ENCODE results near the gene PRKAG2. TPM values are rescaled to one million over a fixed set of nuclear protein-coding genes. Genes with fewer than 3 reads are reported as not detected.
"Not testable (repeated sequence)": the region's sequence is repeated elsewhere in the genome, so short reads cannot be mapped to it uniquely, and the experiment has no call there.

The PRKAG2 gene
- polyA plus RNA-seq, 1 donor: 14.2 TPM

DNA sequence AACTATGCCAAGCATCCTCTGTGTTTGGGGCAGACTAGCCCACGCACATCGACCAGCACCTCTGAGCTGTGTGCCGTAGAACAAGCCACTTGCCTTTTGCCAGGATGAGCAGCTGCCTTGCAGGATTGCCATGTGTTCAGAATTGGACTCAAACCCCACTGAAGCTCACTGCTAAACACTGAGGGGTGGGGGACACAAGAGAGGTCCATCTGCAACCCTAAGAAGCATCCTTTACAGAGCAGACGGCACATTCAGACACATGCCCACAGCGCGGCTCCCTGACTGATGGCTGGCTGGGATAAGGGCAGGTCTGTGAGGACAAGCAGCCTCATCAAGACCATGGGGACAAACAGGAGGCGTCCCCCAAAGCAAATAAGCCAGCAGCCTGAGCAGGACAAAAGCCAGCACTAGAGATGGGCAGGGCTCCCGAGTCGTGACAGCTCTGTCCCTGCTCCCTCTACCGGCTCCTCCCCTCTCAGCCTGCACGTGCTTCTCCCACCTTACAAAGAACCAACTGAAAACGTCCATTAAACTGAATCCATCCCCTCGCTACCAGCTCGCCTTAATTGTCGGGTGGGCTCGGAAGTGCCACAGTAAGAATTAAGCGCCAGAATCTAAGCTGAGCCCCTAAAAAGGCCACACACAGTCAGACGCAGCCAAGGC lies 114.2 kb downstream of the PRKAG2 start:
- no peak for DNase-seq

- DNase-seq: no peak
Measured at GRCh38 chr7:151761957-151762356, 115.0 kb downstream of the PRKAG2 start.

GRCh38 chr7:151761231-151761630 lies 115.7 kb downstream of the PRKAG2 start:
- no peak for DNase-seq

DNA sequence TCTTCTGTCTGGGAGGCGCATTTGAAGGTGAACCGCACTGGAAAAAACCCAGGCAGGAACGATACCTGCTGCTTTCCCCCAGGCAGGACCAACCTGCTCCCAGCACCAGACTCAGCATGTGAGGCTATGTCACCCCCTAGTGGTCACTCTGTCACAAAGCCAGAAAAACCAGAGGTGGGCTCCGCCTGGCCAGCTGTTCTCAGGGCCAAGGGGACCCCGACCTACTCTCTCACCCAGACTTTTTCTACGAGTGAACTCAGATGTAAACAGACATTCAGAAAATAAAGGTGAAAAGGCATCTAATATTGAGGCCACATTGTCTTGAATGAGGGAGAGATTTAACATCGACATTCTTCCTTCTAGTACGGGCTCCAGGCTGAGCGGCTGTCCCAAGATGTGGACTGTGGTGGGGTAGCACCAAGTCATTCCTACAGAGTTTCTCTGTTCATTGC lies 117.3 kb downstream of the PRKAG2 start:
- DNase-seq: peak; percentile 62

DNA sequence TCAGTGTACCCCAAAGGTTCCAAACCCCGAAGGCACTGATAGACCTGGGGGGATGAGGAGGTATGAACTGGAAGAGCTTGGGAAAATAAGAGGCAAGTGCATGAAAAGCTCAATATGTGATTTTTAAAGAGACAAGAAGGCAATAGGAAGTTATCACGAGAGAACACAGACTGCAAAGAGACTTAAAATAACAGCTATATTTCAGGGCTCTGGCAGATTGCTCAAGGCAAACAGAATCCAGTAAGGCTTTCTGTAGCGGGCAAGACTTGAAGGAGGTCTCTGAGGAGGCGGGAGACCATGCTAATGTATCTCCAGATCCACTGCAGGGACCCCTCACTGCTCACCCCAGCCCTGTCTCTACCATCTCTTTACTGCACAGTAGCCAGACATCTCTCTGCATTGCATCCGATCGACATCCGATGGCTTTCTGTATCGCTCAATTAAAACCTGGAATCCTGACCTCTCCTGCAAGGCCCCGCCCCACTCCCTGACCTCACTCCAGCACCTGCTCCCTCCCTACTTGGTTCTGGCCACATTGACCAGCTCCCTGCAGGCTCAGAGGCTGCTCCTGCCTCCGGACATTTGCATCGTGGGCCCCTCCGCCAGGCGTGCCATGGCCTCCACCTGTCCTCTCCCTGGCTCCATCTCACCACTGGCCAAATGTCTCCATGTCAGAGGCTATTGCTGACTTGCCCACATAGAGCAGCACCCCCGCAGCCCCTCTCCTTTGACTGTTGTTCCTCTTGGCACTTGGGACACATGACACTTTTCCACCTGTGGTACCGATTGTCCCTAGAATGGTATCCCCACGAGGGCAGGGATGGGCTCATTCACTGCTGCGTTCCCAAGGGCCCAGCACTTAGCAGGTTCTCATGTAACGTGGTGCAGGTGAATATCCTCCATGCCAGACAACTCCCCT lies 118.0 kb downstream of the PRKAG2 start:
- DNase-seq: no peak

GRCh38 chr7:151757274-151757673 lies 119.6 kb downstream of the PRKAG2 start:
- no peak for DNase-seq

DNA sequence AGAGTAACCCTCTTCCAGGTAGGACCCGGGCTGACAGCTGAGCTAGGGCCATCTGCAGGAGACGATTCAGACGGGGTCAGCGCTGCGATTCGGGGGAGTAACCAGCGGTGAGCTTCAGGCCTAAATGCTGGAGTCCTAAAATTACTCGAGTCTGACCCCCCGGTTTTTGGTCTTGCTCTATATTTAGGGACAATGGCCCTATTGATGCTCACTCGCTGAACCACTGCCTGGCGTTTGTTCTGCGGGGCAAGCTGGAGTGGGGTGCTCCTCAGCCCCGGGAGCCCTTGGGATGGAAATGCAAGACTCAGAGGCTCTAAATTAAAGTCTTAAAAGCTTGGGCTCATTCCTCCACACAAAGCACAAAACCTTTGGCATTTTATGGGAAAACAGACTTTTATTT lies 120.0 kb downstream of the PRKAG2 start:
- no peak for DNase-seq

DNA sequence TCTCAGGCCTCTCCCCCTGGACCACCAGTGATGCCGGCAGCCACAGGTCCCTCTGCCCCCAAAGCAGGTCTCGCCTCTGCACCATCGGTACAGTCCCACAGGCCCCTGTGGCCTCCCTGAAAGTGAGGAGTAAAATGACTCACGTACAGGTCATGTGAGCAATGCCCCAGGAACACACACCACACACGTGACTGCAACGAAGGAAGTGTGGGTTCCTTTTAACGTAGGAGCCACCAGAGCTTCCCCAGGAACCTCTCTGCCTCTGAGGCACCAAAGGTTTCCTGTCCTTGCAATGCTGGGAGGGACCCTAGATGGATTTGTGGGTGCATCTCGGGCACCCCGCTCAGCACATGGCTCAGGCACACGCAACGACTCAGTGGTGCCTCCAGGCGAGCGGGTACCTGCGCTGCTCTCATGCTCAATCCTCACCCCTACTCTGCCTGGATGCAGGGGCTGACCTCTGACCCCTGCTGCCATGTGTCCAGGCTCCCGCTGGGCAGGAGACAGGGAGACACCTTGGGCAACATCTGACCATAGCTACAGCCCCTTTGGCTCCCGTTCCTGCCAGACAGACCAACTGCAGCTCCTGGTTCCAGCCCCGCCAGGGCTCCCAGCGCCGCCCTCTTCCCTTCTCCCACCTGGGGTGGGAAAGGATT lies 120.7 kb downstream of the PRKAG2 start:
- no peak for DNase-seq

DNA sequence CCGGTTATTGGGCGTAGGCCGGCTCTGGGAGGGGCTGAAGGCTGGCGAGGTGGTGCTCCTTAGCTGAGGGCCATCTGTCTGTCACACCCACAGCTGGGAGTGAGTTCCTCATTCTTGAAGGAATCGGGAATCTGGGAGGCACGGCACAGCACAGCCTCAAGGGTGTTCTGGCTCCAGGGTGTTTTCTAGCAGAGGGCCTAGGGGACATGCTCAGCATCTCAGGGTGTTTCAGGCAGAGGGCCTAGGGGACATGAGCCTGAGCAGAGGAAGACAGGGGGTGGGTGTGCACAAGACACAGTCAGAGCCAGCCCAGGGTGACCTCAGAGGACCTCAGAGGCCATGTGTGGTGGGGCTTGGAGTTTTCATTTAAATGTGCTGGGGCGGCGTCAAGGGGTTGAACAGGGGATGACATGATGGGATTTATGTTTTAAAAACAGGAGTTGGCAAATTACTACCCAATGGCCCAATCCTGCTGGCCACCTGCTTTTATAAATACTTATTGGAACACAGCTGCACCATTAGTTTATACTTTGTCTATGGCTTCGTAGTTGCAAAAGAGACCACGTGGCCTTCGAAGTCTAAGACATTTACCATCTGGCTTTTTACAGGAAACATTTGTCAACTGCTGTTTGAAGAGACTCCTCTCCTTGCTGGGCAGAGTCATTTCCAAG lies 121.6 kb downstream of the PRKAG2 start:
- no peak for DNase-seq

DNA sequence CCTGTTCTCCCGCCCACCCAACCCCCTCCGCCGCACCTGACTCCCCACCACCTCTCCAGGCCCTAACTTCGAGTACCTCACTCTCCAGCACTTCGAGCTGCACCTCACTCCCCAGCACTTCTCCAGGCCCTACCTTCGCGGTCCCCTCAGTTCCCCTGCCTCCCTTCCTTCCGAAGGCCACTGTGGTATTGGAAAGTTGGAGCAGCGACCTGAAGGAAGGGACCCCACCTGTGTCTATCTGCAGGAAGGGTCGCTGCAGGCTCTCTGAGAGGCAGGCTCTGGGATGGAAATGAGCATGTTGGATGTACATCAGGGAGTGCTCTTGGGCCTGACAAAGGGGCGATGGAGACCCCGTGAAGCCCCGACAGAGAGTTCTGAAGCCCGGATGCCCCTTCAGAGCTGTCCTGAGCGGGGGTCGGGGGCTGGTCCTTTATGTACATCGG lies 122.2 kb downstream of the PRKAG2 start:
- no peak for DNase-seq

DNA sequence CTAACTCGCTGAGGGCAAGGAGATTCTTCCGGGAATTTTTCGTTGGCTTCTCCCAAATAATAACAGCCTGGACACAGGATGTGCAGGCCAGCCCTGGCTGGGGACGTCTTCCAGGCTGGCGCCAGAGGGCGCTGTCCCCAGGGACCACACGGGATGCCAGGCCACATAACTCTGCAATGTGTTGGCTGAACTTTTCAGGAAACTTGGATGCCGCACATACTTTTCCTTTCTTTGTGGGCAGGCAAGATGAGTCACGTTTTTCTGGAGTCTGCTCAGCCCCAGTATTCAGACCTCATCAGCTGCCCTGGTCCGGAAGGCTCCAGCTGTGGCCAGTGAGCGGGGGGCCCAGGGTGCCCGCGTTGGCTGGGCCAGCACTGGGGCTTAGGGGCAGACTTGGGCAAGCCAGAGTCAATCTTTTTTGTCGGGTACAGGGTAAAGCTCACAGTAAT lies 122.7 kb downstream of the PRKAG2 start:
- peak; percentile 73 for DNase-seq

DNA sequence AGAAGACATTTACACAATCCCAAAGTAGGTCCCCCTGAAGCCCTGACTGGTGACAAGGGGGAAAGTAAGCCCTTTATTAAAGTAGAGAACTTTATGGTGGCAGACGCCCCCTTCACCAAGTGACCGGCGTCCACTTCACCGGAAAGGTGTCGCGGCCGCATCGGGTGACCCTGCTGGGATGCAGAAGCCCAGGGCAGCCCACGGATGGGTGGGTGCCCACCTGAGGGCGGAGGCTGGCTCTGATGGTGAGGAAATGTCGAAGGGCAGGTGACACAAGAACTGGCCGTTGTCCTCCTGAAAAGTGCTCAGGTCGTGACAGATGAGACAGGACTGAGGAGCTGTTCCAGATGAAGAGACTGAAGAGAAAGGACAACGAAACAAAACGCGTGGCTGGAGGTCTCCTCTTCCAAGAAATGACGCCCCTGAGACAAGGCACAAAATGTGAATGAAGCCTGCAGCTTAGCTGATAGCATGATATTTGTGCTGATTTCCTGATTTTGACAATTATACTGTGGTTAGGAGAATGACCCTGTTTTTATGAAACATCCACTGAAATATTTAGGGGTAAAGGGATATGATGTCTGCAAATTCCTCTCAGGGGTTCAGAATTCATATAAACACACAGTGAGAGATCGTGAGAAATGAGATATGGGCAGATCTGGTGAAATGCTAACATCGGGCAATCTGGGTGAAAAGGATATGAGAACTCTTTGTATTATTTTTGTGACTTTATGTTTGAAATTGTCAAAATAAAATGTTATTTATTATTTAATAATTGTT lies 123.9 kb downstream of the PRKAG2 start:
- no peak for DNase-seq

- DNase-seq: no peak
Measured at GRCh38 chr7:151752037-151752436, 124.9 kb downstream of the PRKAG2 start.

DNA sequence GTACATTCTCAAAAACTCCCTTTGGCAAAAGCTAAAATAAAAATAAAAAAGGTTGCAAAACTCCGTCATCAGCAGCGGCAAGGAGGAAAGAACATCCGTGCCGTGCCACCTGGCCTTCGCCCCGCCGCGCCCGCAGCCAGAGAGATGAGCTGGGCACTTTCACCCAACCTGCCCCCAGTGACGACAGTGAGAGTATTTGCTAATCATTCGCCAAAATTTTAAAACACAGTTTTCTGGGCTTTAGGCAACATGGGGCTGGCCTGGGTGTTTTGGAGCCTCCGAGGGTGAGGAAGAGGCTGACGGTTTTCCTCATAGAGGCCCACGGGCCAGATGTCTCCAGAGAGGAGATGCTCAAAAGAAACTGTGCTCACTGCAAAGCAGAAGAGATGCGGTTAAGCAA lies 128.2 kb downstream of the PRKAG2 start:
- DNase-seq: no peak

DNA sequence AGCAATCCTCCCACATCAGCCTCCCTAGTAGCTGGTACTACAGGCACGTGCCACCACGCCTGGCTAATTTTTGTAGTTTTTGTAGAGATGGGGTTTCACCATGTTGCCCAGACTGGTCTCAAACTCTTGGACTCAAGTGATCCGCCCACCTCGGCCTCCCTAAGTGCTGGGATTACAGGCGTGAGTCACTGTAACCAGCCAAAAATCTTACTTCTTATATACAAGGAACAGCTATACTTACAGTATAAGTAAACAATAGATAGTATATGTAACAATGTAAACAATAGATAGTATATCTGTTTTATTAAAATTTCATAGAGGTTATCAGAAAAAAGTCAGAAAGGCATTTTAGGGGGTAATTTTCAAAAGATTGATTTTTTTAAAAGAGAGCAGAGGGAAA lies 128.9 kb downstream of the PRKAG2 start:
- not testable (repeated sequence) for DNase-seq

GRCh38 chr7:151745706-151746105 lies 131.2 kb downstream of the PRKAG2 start:
- DNase-seq: no peak

DNA sequence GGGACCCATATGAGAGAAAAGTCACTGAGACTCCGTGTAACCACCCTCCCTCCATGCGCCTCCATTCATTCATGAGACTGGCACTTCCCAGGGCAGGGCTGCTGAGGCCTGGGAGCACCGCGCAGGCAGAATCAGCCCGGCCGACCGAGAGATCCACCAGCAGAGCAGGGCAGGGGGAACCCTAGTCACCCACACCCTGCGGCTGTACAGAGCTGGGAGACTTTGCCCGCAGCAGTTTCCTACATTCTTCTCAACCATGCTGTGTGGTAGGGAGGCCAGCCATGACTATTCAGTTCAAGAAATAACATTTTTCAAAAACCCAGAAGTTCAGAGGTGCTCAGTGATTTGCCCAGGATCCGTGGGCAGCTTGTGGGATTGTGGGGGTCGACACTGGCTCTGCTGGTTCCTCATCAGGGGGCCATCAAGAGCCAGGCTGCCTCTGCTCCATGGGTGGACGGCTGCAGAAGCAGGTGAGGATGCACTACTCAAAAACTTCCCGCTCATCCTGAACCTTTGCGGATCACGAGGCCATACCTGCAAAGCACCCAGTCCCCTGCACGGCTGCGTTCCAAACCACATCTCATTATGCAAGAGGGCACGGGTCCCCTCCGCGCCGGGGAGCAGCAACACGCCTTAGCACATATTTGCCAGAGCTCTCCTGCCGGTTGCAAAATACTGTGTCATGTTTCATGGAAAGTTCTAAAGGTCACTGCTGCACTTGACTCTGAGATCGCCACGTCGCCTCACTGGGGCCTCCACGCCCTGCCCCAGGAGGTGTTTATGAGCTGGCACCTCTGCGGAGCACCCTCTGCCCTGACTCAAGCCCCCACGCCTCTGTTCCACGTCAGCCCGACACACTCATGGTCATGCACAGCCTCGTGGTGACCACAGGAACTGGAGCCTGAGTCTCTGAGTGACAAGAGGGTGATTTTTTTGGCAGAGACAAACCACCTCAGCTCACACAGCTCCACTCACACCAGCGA lies 132.0 kb downstream of the PRKAG2 start:
- DNase-seq: no peak

DNA sequence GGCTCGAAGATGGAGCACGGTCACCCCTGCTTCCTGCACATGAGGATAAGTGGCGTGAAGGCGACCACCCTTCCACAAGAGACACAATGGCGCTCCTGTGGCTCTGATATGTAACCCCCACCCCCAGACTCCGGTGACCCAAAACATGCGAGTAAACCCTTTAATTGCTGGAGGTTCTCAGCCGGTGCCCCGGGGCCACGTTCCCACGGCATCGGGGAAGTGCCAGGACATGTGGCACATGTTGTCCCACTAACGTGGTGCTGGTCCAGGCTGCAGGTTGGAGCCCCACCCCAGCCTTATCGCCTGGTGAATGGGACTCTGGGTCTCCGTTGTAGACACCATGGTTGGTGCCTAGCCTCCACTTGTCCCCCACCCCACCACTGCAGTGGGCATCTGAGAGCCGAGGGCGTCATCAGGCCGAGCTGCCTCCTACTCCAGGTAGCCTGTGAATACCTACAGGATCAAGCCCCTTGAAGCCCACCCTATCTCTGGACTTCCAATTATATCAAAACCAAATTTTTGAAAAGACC lies 132.8 kb downstream of the PRKAG2 start:
- DNase-seq: no peak

DNA sequence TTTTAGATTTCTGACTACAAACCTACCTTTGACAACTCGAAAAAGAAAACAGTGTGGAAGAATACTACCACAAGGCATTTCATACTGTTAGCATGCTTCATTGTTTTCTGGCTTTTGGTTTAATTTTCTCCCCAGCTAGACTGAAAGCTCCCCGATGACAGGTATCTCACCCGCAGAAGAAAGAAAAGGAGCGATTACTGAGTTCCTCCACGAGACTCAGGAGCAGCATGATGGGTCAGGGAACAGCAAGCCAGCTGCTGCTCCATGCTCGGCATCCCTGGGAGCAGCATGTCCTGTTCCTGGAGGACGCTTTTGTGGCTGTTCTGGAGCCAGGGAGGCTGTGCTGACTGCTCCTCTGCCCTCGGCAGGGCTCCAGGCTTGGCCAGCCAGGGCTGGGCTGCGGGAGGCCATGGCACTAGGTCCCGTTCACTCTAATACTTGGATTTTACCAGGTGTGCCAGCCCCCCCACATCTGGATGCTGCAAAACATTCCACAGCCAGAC lies 133.4 kb downstream of the PRKAG2 start:
- DNase-seq: no peak

Data from hindlimb muscle (tissue), 1 donor.